OCI-LY7 (cell line): ENCODE measurements around the gene SMPD3. TPM values are rescaled to one million over a fixed set of nuclear protein-coding genes. Genes with fewer than 3 reads are reported as not detected.

Source experiments
- BruUV-seq: library from RNA; stranded (reverse); fragments of 400-500 nt; replicated peaks from 2 replicates; lab custom pipeline; 2021; lab: Mats Ljungman, UMichigan
- CTCF ChIA-PET: fragments of 300-600 bp; sonication (Branson Sonifier 250); formaldehyde crosslinking; loops from one replicate; lab custom pipeline; 2022; ENCODE audit warnings: antibody characterized with exemption; ENCODE audit not compliant: unreplicated experiment; lab: Charles Lee
- POLR2A ChIA-PET: fragments of 300-600 bp; sonication (Branson Sonifier 250); formaldehyde crosslinking; loops from one replicate; lab custom pipeline; 2022; ENCODE audit warnings: antibody characterized with exemption; lab: Charles Lee
- DNase-seq: peaks from one replicate; pipeline ENCODE4 v3.0.0-alpha.2; 2015; ENCODE audit warnings: low spot score
- H2AFZ ChIP-seq: fragments of 200-600 bp; sonication (generic), shearing (Covaris generic); 2 replicates; pipeline ENCODE4 v1.6.1; 2014; ENCODE audit warnings: mild to moderate bottlenecking, antibody characterized with exemption, low read length, moderate library complexity
- H3K27ac ChIP-seq: fragments of 200-600 bp; sonication (generic); 2 replicates; pipeline ENCODE4 v1.5.1; 2014; ENCODE audit warnings: mixed run types, low read depth, mild to moderate bottlenecking, moderate library complexity, low read length, inconsistent platforms; ENCODE audit not compliant: poor library complexity, severe bottlenecking
- H3K36me3 ChIP-seq: fragments of 200-600 bp; sonication (generic); 2 replicates; pipeline ENCODE4 v1.6.1; 2014; ENCODE audit warnings: mild to moderate bottlenecking, antibody characterized with exemption, low read length, moderate library complexity, mixed read lengths; ENCODE audit not compliant: insufficient read depth
- H3K4me1 ChIP-seq: fragments of 200-600 bp; sonication (generic); 2 replicates; pipeline ENCODE4 v1.5.1; 2014; ENCODE audit warnings: mild to moderate bottlenecking, low read length; ENCODE audit not compliant: insufficient read depth, poor library complexity, severe bottlenecking
- H3K4me2 ChIP-seq: fragments of 200-600 bp; sonication (generic); 2 replicates; pipeline ENCODE4 v1.6.1; 2014; ENCODE audit warnings: mild to moderate bottlenecking, low read length
- H3K4me3 ChIP-seq: fragments of 200-600 bp; sonication (generic); 2 replicates; pipeline ENCODE4 v1.5.1; 2014; ENCODE audit warnings: mild to moderate bottlenecking, low read depth, low read length; ENCODE audit not compliant: poor library complexity, severe bottlenecking
- H3K79me2 ChIP-seq: fragments of 200-600 bp; sonication (generic); 2 replicates; pipeline ENCODE4 v1.6.1; 2016; ENCODE audit warnings: low read depth, mild to moderate bottlenecking, low read length, moderate library complexity, mixed read lengths; ENCODE audit not compliant: insufficient read depth
- H3K9me2 ChIP-seq: fragments of 200-600 bp; sonication (generic); 2 replicates; pipeline ENCODE4 v1.6.1; 2016; ENCODE audit warnings: mild to moderate bottlenecking, low read length, mixed read lengths; ENCODE audit not compliant: insufficient read depth
- H3K9me3 ChIP-seq: fragments of 200-600 bp; sonication (generic); 2 replicates; pipeline ENCODE4 v1.6.1; 2014; ENCODE audit warnings: mild to moderate bottlenecking, mixed run types, low read length, mixed read lengths
- H4K20me1 ChIP-seq: fragments of 200-600 bp; sonication (generic); 2 replicates; pipeline ENCODE4 v1.6.1; 2014; ENCODE audit warnings: mild to moderate bottlenecking, antibody characterized with exemption, low read length, moderate library complexity, mixed read lengths; ENCODE audit not compliant: insufficient read depth
- EZH2phosphoT487 ChIP-seq: fragments of 200-600 bp; sonication (generic); IDR thresholded peaks from 2 replicates; pipeline ENCODE4 v1.6.1; 2018; ENCODE audit warnings: low read depth, borderline replicate concordance, mild to moderate bottlenecking, mixed run types, antibody characterized with exemption, low read length, moderate library complexity, mixed read lengths
- intact Hi-C: fragments of 100-400 bp; cut with micrococcal nuclease; formaldehyde crosslinking; loops from one replicate; pipeline ENCODE4 v1.10.0; 2022; ENCODE audit not compliant: unreplicated experiment
- total RNA-seq, 2 experiments: library from RNA; depleted of rRNA in 1 of 2; stranded (reverse); fragments of >200 nt in 1 of 2; shearing (Covaris generic) in 1 of 2; gene quantifications; 2 replicates each; pipeline ENCODE4 v1.2.3, GENCODE V29; 2014 to 2022
- TF ChIP-seq, protein P1 (sequence below): fragments of 200-600 bp; sonication (generic); conservative IDR thresholded peaks from 2 replicates; pipeline ENCODE4 v1.5.1; 2014; ENCODE audit warnings: mild to moderate bottlenecking, antibody characterized with exemption, low read length, moderate library complexity, mixed read lengths

SMPD3 gene
- total RNA-seq, 2 experiments from 2014 or later = 0.16 to 0.51 TPM

DNA sequence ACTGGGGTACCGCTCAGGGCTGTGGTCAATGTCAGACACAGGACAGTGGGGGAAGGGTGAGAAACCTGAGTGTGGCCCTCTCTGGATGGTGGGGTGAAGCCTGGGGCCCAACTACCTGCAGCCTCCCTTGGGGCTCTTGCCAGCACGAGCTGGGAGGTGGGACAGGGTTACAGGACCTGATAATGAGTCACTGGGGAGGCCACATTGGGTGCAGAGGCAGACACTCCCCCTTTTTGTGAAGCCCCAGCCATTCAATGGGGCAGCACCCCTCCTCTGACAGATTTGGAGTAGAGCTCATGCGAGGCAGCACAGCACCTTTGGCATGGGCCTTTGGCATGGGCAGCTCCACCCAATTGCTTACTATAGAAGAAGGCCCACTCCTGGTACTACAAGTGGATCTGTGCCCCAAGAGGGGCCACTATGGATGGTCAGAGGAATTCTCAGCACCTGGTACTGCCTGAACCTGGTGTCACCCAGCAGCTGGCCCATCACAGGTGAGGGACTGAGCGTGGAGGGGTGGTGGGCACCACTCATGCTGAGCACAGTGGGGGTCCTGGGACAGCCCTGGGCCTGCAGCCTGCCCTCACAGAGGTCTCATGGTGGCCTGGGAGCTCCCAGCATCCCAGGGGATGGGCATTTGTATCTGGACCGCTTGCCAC, 45.2 kb upstream of the SMPD3 start:
- Histone ChIP-seq H3K9me3 (no peaks in the 10 kb centered on the region; the same call in 1 of the 2 replicates), H3K4me2 (no peak overlapping the region), H3K9me2 (no peaks in the 10 kb centered on the region), H3K27ac (no peak overlapping the region), H3K4me1 (peaks cover 51% of the 10 kb centered on the region), H2AFZ (no peak overlapping the region), H3K79me2 (no peaks in the 10 kb centered on the region), H3K36me3 (peaks cover 15% of the 10 kb centered on the region; the same call in 1 of the 2 replicates), H3K4me3 (no peak overlapping the region), H4K20me1 (no peaks in the 10 kb centered on the region)
- no TSS peak for BruUV-seq
- ChIA-PET POLR2A (no interaction called here), CTCF (no interaction called here)
- DNase-seq = no peak
- intact Hi-C loops = loop anchor here (5.0 to 10.0 kb wide), 2 partner anchors 46 to 239 kb away; partner anchors contain the start of gene SMPD3
- TF ChIP-seq, protein P1, sequence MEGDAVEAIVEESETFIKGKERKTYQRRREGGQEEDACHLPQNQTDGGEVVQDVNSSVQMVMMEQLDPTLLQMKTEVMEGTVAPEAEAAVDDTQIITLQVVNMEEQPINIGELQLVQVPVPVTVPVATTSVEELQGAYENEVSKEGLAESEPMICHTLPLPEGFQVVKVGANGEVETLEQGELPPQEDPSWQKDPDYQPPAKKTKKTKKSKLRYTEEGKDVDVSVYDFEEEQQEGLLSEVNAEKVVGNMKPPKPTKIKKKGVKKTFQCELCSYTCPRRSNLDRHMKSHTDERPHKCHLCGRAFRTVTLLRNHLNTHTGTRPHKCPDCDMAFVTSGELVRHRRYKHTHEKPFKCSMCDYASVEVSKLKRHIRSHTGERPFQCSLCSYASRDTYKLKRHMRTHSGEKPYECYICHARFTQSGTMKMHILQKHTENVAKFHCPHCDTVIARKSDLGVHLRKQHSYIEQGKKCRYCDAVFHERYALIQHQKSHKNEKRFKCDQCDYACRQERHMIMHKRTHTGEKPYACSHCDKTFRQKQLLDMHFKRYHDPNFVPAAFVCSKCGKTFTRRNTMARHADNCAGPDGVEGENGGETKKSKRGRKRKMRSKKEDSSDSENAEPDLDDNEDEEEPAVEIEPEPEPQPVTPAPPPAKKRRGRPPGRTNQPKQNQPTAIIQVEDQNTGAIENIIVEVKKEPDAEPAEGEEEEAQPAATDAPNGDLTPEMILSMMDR = no peak
- TF ChIP-seq EZH2phosphoT487 = no peak

DNA sequence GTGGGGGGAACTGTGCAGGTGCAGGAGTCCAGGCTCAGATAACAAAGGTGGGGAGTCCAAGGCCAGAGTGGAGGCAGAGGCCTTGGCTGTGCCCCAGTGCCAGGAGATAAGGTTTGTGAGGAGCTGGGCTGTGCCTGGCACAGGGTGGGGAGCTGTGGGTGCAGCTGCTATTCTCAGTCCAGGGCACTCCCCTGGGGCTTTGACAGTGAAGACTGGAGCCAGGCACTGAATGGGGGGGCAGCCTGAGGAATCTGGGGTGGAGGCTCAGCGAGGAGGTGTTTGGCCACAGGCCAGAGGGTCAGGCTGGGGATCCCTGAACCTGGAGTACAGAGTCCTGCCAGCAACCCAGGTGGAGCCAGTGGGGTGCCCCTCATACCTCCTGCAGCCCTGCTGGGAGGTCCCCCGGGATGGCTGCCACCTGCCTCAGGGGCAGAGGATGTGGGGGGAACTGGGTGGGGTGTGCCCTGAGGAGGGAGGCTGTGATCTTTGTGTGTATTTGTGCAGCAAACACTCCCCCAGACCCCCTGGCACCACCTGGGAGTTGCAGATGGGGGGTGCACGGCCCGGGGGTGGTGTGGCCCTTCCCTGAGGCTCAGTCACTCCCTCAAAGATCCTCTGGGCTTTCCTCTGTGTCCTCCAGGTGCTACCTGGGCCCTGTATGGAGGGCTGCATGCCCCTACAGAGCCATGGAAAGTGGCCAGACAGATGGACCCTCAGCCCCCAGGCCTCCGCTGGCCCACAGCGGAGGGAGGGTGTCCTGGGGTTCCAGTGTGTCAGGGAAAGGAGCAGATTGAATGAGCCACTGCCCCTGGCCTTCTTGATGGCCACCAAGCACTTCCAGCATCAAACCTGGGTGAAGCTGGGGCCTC, 44.5 kb upstream of the SMPD3 start:
- peaks cover 15% of the 10 kb centered on the region; the same call in 1 of the 2 replicates for H3K36me3 ChIP-seq
- peaks cover 58% of the 10 kb centered on the region for H3K4me1 ChIP-seq
- no peak overlapping the region for H2AFZ ChIP-seq
- no TSS peak for BruUV-seq
- H3K4me2 ChIP-seq = peak overlapping the region; percentile 89
- no peak for TF ChIP-seq EZH2phosphoT487
- no peaks in the 10 kb centered on the region for H3K79me2 ChIP-seq
- H3K4me3 ChIP-seq = peak overlapping the region; percentile 61
- no peaks in the 10 kb centered on the region for H3K9me2 ChIP-seq
- POLR2A ChIA-PET = no interaction called here
- H3K27ac ChIP-seq = peak overlapping the region; percentile 79
- no peaks in the 10 kb centered on the region; the same call in 1 of the 2 replicates for H3K9me3 ChIP-seq
- peak; percentile 69 for DNase-seq
- CTCF ChIA-PET = interaction anchor here (0.5 kb wide), 1 partner anchor 209 kb away, joined by 5 read pairs; no protein-coding TSS in a partner anchor
- no peaks in the 10 kb centered on the region for H4K20me1 ChIP-seq
- intact Hi-C loops = loop anchor here (5.0 to 10.0 kb wide), 2 partner anchors 45 to 238 kb away; partner anchors contain the start of gene SMPD3

- Histone ChIP-seq H3K9me2 (no peaks in the 10 kb centered on the region), H3K4me2 (peak overlapping the region; percentile 89), H3K36me3 (peaks cover 15% of the 10 kb centered on the region; the same call in 1 of the 2 replicates), H3K9me3 (no peaks in the 10 kb centered on the region; the same call in 1 of the 2 replicates), H4K20me1 (no peaks in the 10 kb centered on the region), H3K4me3 (peak overlapping the region; percentile 61), H2AFZ (peak overlapping the region; percentile 48; the same call in 1 of the 2 replicates), H3K4me1 (peaks cover 64% of the 10 kb centered on the region), H3K79me2 (no peaks in the 10 kb centered on the region), H3K27ac (peak overlapping the region; percentile 79)
- no peak for TF ChIP-seq EZH2phosphoT487
- TF ChIP-seq, protein P1 = no peak
- CTCF ChIA-PET = interaction anchor here (0.5 to 1.2 kb wide), 2 partner anchors 23 to 209 kb away, joined by 3 to 5 read pairs; no protein-coding TSS in a partner anchor
- intact Hi-C loops = loop anchor here (5.0 to 10.0 kb wide), 2 partner anchors 45 to 237 kb away; partner anchors contain the start of gene SMPD3
- no peak for DNase-seq
- BruUV-seq = no TSS peak
- POLR2A ChIA-PET = no interaction called here
Observed at GRCh38 chr16:68492151-68492542, 43.8 kb upstream of the SMPD3 start.
